CD4-positive, CD25-positive, alpha-beta regulatory T cell (primary cell): ENCODE data around the gene ZNF778. TPM values are rescaled to one million over a fixed set of nuclear protein-coding genes. Genes with fewer than 3 reads are reported as not detected.

ENCODE experiments used
- ATAC-seq, 2 donors: fragments of 150-1000 bp; cut with Tn5 transposase; one replicate each; pipeline ENCODE4 v1.10.0; 2021; ENCODE audit warnings: low read depth in 2 of 2, moderate number of reproducible peaks in 2 of 2, moderate library complexity in 1 of 2
- DNase-seq, 3 donors: peaks; one replicate each; pipeline versions ENCODE4 v3.0.0 to v3.0.0-alpha.2; 2012 to 2022; ENCODE audit warnings: mixed read lengths in 1 of 3
- H3K27ac ChIP-seq: one replicate; pipeline ENCODE4 v1.7.0; 2013; ENCODE audit warnings: mild to moderate bottlenecking, low read length; ENCODE audit not compliant: insufficient read depth, poor library complexity, severe bottlenecking
- H3K27me3 ChIP-seq: one replicate; pipeline ENCODE4 v1.7.0; 2013; ENCODE audit warnings: low read length; ENCODE audit not compliant: control insufficient read depth, insufficient read depth
- H3K36me3 ChIP-seq: one replicate; pipeline ENCODE4 v1.7.0; 2013; ENCODE audit warnings: mild to moderate bottlenecking, low read length, moderate library complexity; ENCODE audit not compliant: control insufficient read depth, insufficient read depth
- H3K4me1 ChIP-seq: 2 replicates; pipeline ENCODE4 v1.7.0; 2013; ENCODE audit warnings: mild to moderate bottlenecking, low read length; ENCODE audit not compliant: insufficient read depth, control insufficient read depth, poor library complexity, severe bottlenecking
- H3K4me3 ChIP-seq: one replicate; pipeline ENCODE4 v1.7.0; 2013; ENCODE audit warnings: low read depth, mild to moderate bottlenecking, low read length, moderate library complexity
- H3K9me3 ChIP-seq, 2 experiments: 1 replicate in 1 of 2; 2 replicates in 1 of 2; pipeline ENCODE4 v1.7.0; 2013; ENCODE audit warnings: low read length in 2 of 2, mild to moderate bottlenecking in 1 of 2, moderate library complexity in 1 of 2; ENCODE audit not compliant: control insufficient read depth in 2 of 2
- H3K27ac Mint-ChIP-seq, 3 donors: one replicate each; pipeline ENCODE4 v1.8.0; 2020 to 2022; ENCODE audit warnings: mild to moderate bottlenecking in 3 of 3, mixed read lengths in 3 of 3, moderate library complexity in 2 of 3
- H3K27me3 Mint-ChIP-seq: one replicate; pipeline ENCODE4 v1.8.0; 2022; ENCODE audit warnings: mild to moderate bottlenecking, mixed read lengths
- H3K36me3 Mint-ChIP-seq: one replicate; pipeline ENCODE4 v1.8.0; 2020; ENCODE audit warnings: mixed read lengths
- H3K4me1 Mint-ChIP-seq, 4 donors: one replicate each; pipeline ENCODE4 v1.8.0; 2020 to 2022; ENCODE audit warnings: mixed read lengths in 4 of 4, mild to moderate bottlenecking in 1 of 4
- H3K4me3 Mint-ChIP-seq, 4 donors: one replicate each; pipeline ENCODE4 v1.8.0; 2020 to 2022; ENCODE audit warnings: mild to moderate bottlenecking in 4 of 4, mixed read lengths in 4 of 4, moderate library complexity in 3 of 4
- H3K9me3 Mint-ChIP-seq, 7 donors: one replicate each; pipeline ENCODE4 v1.8.0; 2020 to 2022; ENCODE audit warnings: mixed read lengths in 7 of 7, mild to moderate bottlenecking in 3 of 7, moderate library complexity in 2 of 7
- polyA plus RNA-seq, 4 donors: library from polyadenylated mRNA; unstranded; fragments of 300-500 nt; fragmentation: Illumina TruSeq; gene quantifications; one replicate each; pipeline ENCODE4 v1.2.3, GENCODE V29; 2021
- total RNA-seq: library from RNA; stranded (reverse); gene quantifications from one replicate; pipeline ENCODE4 v1.2.3, GENCODE V29; 2022

ZNF778 gene
- total and polyA plus RNA-seq, 5 donors from 2014 or later, result 3.3 to 7.9 (median 4.5) TPM

GRCh38 chr16:89222931-89223330, 5.4 kb downstream of the ZNF778 start:
- Histone ChIP-seq H3K9me3 (peaks cover 11 to 18% of the 10 kb centered on the region in 2 experiments), H3K27ac (no peak overlapping the region), H3K4me3 (no peak overlapping the region), H3K27me3 (no peaks in the 10 kb centered on the region), H3K4me1 (peaks cover 5% of the 10 kb centered on the region), H3K36me3 (peaks cover 62% of the 10 kb centered on the region)
- no peak overlapping the region for H3K4me3 Mint-ChIP-seq
- no peak for DNase-seq
- H3K4me1 Mint-ChIP-seq, result peaks cover 5 to 18% (median 11%) of the 10 kb centered on the region in 4 donors
- ATAC-seq, result no peak
- H3K9me3 Mint-ChIP-seq, result peaks cover 0 to 18% (median 6%) of the 10 kb centered on the region in 7 donors
- H3K27ac Mint-ChIP-seq, result no peak overlapping the region
- H3K36me3 Mint-ChIP-seq, result peaks cover 49% of the 10 kb centered on the region
- H3K27me3 Mint-ChIP-seq, result no peaks in the 10 kb centered on the region

GRCh38 chr16:89224665-89225064, 7.2 kb downstream of the ZNF778 start:
- Histone ChIP-seq H3K27ac (no peak overlapping the region), H3K4me1 (no peaks in the 10 kb centered on the region), H3K27me3 (no peaks in the 10 kb centered on the region), H3K9me3 (peaks cover 25 to 26% of the 10 kb centered on the region in 2 experiments), H3K4me3 (no peak overlapping the region), H3K36me3 (peaks cover 66% of the 10 kb centered on the region)
- Mint-ChIP-seq H3K4me3 (no peak overlapping the region), H3K27me3 (no peaks in the 10 kb centered on the region), H3K4me1 (peaks cover 0 to 9% (median 5%) of the 10 kb centered on the region in 4 donors), H3K9me3 (peaks cover 0 to 32% (median 8%) of the 10 kb centered on the region in 7 donors), H3K27ac (no peak overlapping the region), H3K36me3 (peaks cover 63% of the 10 kb centered on the region)
- ATAC-seq (no peak), DNase-seq (no peak)

GRCh38 chr16:89230255-89230654, 12.8 kb downstream of the ZNF778 start:
- Mint-ChIP-seq H3K4me3 (no peak overlapping the region), H3K27me3 (no peaks in the 10 kb centered on the region), H3K36me3 (peaks cover 62% of the 10 kb centered on the region), H3K4me1 (peaks cover 0 to 3% (median 1%) of the 10 kb centered on the region in 4 donors), H3K27ac (no peak overlapping the region), H3K9me3 (peaks cover 4 to 32% (median 7%) of the 10 kb centered on the region in 7 donors)
- H3K27ac ChIP-seq, result no peak overlapping the region
- no peak for DNase-seq
- no peak for ATAC-seq
- H3K27me3 ChIP-seq, result no peaks in the 10 kb centered on the region
- H3K36me3 ChIP-seq, result peaks cover 43% of the 10 kb centered on the region
- H3K4me3 ChIP-seq, result no peak overlapping the region
- peaks cover 25 to 26% of the 10 kb centered on the region in 2 experiments for H3K9me3 ChIP-seq
- no peaks in the 10 kb centered on the region for H3K4me1 ChIP-seq

GRCh38 chr16:89232107-89232506, 14.6 kb downstream of the ZNF778 start:
- Mint-ChIP-seq H3K4me1 (peaks cover 0 to 3% (median 0%) of the 10 kb centered on the region in 4 donors), H3K27ac (no peak overlapping the region), H3K27me3 (no peaks in the 10 kb centered on the region), H3K4me3 (no peak overlapping the region), H3K9me3 (peaks cover 2 to 21% (median 5%) of the 10 kb centered on the region in 7 donors), H3K36me3 (peaks cover 47% of the 10 kb centered on the region)
- DNase-seq (no peak), ATAC-seq (no peak)
- H3K27me3 ChIP-seq, result no peaks in the 10 kb centered on the region
- H3K4me1 ChIP-seq, result no peaks in the 10 kb centered on the region
- peaks cover 26% of the 10 kb centered on the region for H3K36me3 ChIP-seq
- peaks cover 17 to 20% of the 10 kb centered on the region in 2 experiments for H3K9me3 ChIP-seq
- no peak overlapping the region for H3K4me3 ChIP-seq
- no peak overlapping the region for H3K27ac ChIP-seq

- DNase-seq (no peak), ATAC-seq (no peak)
- Mint-ChIP-seq H3K4me3 (no peak overlapping the region), H3K36me3 (peaks cover 30% of the 10 kb centered on the region), H3K9me3 (peaks cover 0 to 7% (median 4%) of the 10 kb centered on the region in 7 donors), H3K27me3 (no peaks in the 10 kb centered on the region), H3K4me1 (peaks cover 0 to 3% (median 0%) of the 10 kb centered on the region in 4 donors), H3K27ac (no peak overlapping the region)
- Histone ChIP-seq H3K36me3 (peaks cover 14% of the 10 kb centered on the region), H3K4me3 (no peak overlapping the region), H3K27ac (no peak overlapping the region), H3K27me3 (no peaks in the 10 kb centered on the region), H3K9me3 (peaks cover 0 to 5% of the 10 kb centered on the region in 2 experiments), H3K4me1 (no peaks in the 10 kb centered on the region)
These were observed 16.4 kb downstream of the ZNF778 start for GRCh38 chr16:89233678-89234490.

- H3K4me1 ChIP-seq, result peaks cover 9% of the 10 kb centered on the region
- Mint-ChIP-seq H3K9me3 (peaks cover 0 to 4% (median 0%) of the 10 kb centered on the region in 7 donors), H3K27ac (no peak overlapping the region), H3K4me3 (peak overlapping the region in 1 of 4 donors; percentile 86), H3K27me3 (peaks cover 5% of the 10 kb centered on the region), H3K4me1 (peaks cover 3 to 22% (median 10%) of the 10 kb centered on the region in 4 donors), H3K36me3 (peaks cover 11% of the 10 kb centered on the region)
- H3K27me3 ChIP-seq, result no peaks in the 10 kb centered on the region
- no peak overlapping the region for H3K27ac ChIP-seq
- no peaks in the 10 kb centered on the region for H3K9me3 ChIP-seq
- ATAC-seq (no peak), DNase-seq (no peak)
- peaks cover 3% of the 10 kb centered on the region for H3K36me3 ChIP-seq
- H3K4me3 ChIP-seq, result no peak overlapping the region
These were observed 20.2 kb downstream of the ZNF778 start for GRCh38 chr16:89237733-89238132.

- H3K4me3 ChIP-seq, result peak overlapping the region; percentile 85
- H3K27me3 ChIP-seq, result no peaks in the 10 kb centered on the region
- H3K4me1 Mint-ChIP-seq, result peaks cover 6 to 32% (median 11%) of the 10 kb centered on the region in 4 donors
- H3K36me3 ChIP-seq, result no peaks in the 10 kb centered on the region
- no peaks in the 10 kb centered on the region for H3K36me3 Mint-ChIP-seq
- H3K9me3 ChIP-seq, result no peaks in the 10 kb centered on the region
- H3K4me1 ChIP-seq, result peaks cover 9% of the 10 kb centered on the region
- DNase-seq (peak; percentile 80 to 93 (median 88)), ATAC-seq (peak; percentile 79 to 80)
- peak overlapping the region; percentile 98 for H3K27ac ChIP-seq
- peaks cover 0 to 2% (median 0%) of the 10 kb centered on the region in 7 donors for H3K9me3 Mint-ChIP-seq
- peak overlapping the region; percentile 99 to 100 (median 99) for H3K27ac Mint-ChIP-seq
- H3K4me3 Mint-ChIP-seq, result peak overlapping the region; percentile 96 to 99 (median 96)
- H3K27me3 Mint-ChIP-seq, result peaks cover 5% of the 10 kb centered on the region
These were observed 23.9 kb downstream of the ZNF778 start for GRCh38 chr16:89241187-89242007.
